C4-2B (cell line): ENCODE results near the gene SERINC5.

ENCODE experiments used
- ZFX ChIP-seq: fragments of 450-650 bp; IDR thresholded peaks from 2 replicates; pipeline ENCODE4 v1.6.1; 2017
- TF ChIP-seq, protein P1 (sequence below): fragments of 450-650 bp; conservative IDR thresholded peaks from 2 replicates; pipeline ENCODE4 v1.5.1; 2017; ENCODE audit warnings: mild to moderate bottlenecking

DNA sequence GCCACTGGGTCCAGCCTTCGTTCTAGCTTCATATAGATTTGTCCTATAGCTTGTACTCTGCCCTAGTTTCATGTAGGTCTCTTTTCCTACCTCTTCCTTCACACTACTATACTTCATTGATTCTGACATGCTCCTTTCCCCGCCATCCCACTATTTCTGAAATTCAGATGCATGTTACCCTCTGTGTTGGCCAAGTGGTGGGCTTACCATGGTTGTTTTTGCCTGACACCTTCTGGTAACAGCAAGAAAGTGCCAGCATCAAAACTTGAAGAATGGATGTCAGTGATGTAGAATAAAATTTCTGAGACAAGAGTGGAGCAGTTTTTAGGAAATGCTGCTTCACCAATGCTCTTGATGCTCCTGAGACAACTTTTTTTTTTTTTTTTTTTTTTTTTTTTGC, 19.5 kb upstream of the SERINC5 start:
- TF ChIP-seq, protein P1, sequence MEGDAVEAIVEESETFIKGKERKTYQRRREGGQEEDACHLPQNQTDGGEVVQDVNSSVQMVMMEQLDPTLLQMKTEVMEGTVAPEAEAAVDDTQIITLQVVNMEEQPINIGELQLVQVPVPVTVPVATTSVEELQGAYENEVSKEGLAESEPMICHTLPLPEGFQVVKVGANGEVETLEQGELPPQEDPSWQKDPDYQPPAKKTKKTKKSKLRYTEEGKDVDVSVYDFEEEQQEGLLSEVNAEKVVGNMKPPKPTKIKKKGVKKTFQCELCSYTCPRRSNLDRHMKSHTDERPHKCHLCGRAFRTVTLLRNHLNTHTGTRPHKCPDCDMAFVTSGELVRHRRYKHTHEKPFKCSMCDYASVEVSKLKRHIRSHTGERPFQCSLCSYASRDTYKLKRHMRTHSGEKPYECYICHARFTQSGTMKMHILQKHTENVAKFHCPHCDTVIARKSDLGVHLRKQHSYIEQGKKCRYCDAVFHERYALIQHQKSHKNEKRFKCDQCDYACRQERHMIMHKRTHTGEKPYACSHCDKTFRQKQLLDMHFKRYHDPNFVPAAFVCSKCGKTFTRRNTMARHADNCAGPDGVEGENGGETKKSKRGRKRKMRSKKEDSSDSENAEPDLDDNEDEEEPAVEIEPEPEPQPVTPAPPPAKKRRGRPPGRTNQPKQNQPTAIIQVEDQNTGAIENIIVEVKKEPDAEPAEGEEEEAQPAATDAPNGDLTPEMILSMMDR: no peak
- TF ChIP-seq ZFX: no peak
